Testis (tissue), 3 donors: ENCODE results near the gene ACTMAP. TPM values are rescaled to one million over a fixed set of nuclear protein-coding genes. Genes with fewer than 3 reads are reported as not detected.
A peak's percentile ranks its signal among the peaks of the same experiment; 100 is the strongest.
"Not testable (repeated sequence)": the region's sequence is repeated elsewhere in the genome, so short reads cannot be mapped to it uniquely, and the experiment has no call there.

ENCODE experiments used
- DNase-seq: peaks from one replicate; pipeline ENCODE4 v3.0.0-alpha.2; 2019
- H3K27ac ChIP-seq, 2 donors: fragments of 200-600 bp; sonication (generic); one replicate each; pipeline ENCODE4 v1.5.1; 2019
- H3K27me3 ChIP-seq: fragments of 200-600 bp; sonication (generic); one replicate; pipeline ENCODE4 v1.5.1; 2019
- H3K36me3 ChIP-seq: fragments of 200-600 bp; sonication (generic); one replicate; pipeline ENCODE4 v1.5.1; 2017; ENCODE audit warnings: low read depth; ENCODE audit errors: missing control alignments
- H3K4me1 ChIP-seq: fragments of 200-600 bp; sonication (generic); one replicate; pipeline ENCODE4 v1.5.1; 2019
- H3K4me3 ChIP-seq, 2 donors: fragments of 200-600 bp; sonication (generic); one replicate each; pipeline ENCODE4 v1.5.1; 2017 to 2019
- H3K9me3 ChIP-seq: fragments of 200-600 bp; sonication (generic); one replicate; pipeline ENCODE4 v1.5.1; 2017
- CTCF ChIP-seq, 3 experiments: fragments of 450-650 bp in 2 of 3; fragments of 200-600 bp in 1 of 3; sonication (generic) in 1 of 3; IDR thresholded peaks; one replicate each; pipeline ENCODE4 v1.5.1; 2016 to 2019; ENCODE audit warnings: antibody characterized with exemption in 3 of 3, mild to moderate bottlenecking in 2 of 3, moderate library complexity in 1 of 3
- POLR2A ChIP-seq: fragments of 450-650 bp; IDR thresholded peaks from one replicate; pipeline ENCODE4 v1.6.1; 2017; ENCODE audit warnings: antibody characterized with exemption, mild to moderate bottlenecking, moderate library complexity
- whole genome bisulfite sequencing, 2 donors: methylation state at CpG; one replicate each; pipeline ENCODE4 v1.1.5; 2018; 5-methylcytosine and 5-hydroxymethylcytosine counted together
- intact Hi-C: fragments of 100-400 bp; cut with DNase I; formaldehyde crosslinking; loops from one replicate; pipeline ENCODE4 v1.15.1; 2023; ENCODE audit warnings: low total_unique reads
- polyA plus RNA-seq: library from polyadenylated mRNA; stranded (reverse); fragments of 350-450 nt; fragmentation: Illumina TruSeq; extraction: RNeasy Lipid Tissue Mini Kit (QIAGEN cat#74804); gene quantifications from one replicate; pipeline ENCODE4 v1.2.3, GENCODE V29; 2014; ENCODE audit warnings: low read depth, low replicate concordance; ENCODE audit not compliant: insufficient read depth
- total RNA-seq, 2 donors: library from RNA; depleted of rRNA; stranded (reverse); fragments of >200 nt; gene quantifications; one replicate each; pipeline ENCODE4 v1.2.3, GENCODE V29; 2016

ACTMAP gene
- total and polyA plus RNA-seq, 3 donors from 2014 or later: 14.8 to 21.5 (median 17.7) TPM

GRCh38 chr19:40776932-40777644, 26.8 kb upstream of the ACTMAP start:
- 8 to 10% methylated on average over 13 of the region's 13 CpGs for WGBS, 2 donors
- H3K9me3 ChIP-seq: no peaks in the 10 kb centered on the region
- H3K27ac ChIP-seq: peak overlapping the region; percentile 95 to 96
- H3K4me3 ChIP-seq: peak overlapping the region; percentile 73 to 95
- intact Hi-C loops: no loop called here
- TF ChIP-seq CTCF (IDR thresholded peaks at IDR 0.05) (no peak), POLR2A (no peak)
- peaks cover 12% of the 10 kb centered on the region for H3K4me1 ChIP-seq
- H3K36me3 ChIP-seq: no peaks in the 10 kb centered on the region
- DNase-seq: peak; percentile 97
- H3K27me3 ChIP-seq: no peaks in the 10 kb centered on the region

- WGBS, 2 donors: 60 to 75% methylated on average over 7 of the region's 7 CpGs
- DNase-seq: no peak
- TF ChIP-seq CTCF (IDR thresholded peaks at IDR 0.05): no peak
- no peak for TF ChIP-seq POLR2A
- H3K4me3 ChIP-seq: no peak overlapping the region
- no peaks in the 10 kb centered on the region for H3K9me3 ChIP-seq
- intact Hi-C loops: no loop called here
- H3K27ac ChIP-seq: peak overlapping the region in 1 of 2 donors; percentile 95
- no peaks in the 10 kb centered on the region for H3K27me3 ChIP-seq
- no peaks in the 10 kb centered on the region for H3K36me3 ChIP-seq
- peaks cover 12% of the 10 kb centered on the region for H3K4me1 ChIP-seq
These were observed 26.1 kb upstream of the ACTMAP start for GRCh38 chr19:40776364-40776763.

GRCh38 chr19:40775632-40776022, 25.4 kb upstream of the ACTMAP start:
- peaks cover 12% of the 10 kb centered on the region for H3K4me1 ChIP-seq
- no peaks in the 10 kb centered on the region for H3K27me3 ChIP-seq
- H3K4me3 ChIP-seq: no peak overlapping the region
- no peaks in the 10 kb centered on the region for H3K36me3 ChIP-seq
- 82 to 87% methylated on average over 10 of the region's 10 CpGs for WGBS, 2 donors
- intact Hi-C loops: no loop called here
- H3K27ac ChIP-seq: no peak overlapping the region
- TF ChIP-seq POLR2A (no peak), CTCF (IDR thresholded peaks at IDR 0.05) (no peak)
- no peaks in the 10 kb centered on the region for H3K9me3 ChIP-seq
- no peak for DNase-seq

- 68 to 80% methylated on average over 9 of the region's 9 CpGs for WGBS, 2 donors
- H3K4me3 ChIP-seq: no peak within 1 kb of the TSS
- no peak for DNase-seq
- no peaks in the 10 kb centered on the region for H3K9me3 ChIP-seq
- no peak within 1 kb of the TSS for H3K27ac ChIP-seq
- no peak for TF ChIP-seq CTCF (IDR thresholded peaks at IDR 0.05)
- TF ChIP-seq POLR2A: no peak
- intact Hi-C loops: no loop called here
- no peaks in the 10 kb centered on the region for H3K36me3 ChIP-seq
- no peaks in the 10 kb centered on the region for H3K27me3 ChIP-seq
- H3K4me1 ChIP-seq: peaks cover 12% of the 10 kb centered on the region
These were observed 24.8 kb upstream of the ACTMAP start, which contains the start of gene MIA for GRCh38 chr19:40774916-40775631. Gene MIA, plus strand, starts transcription at chr19:40775521. Its CDS starts 22 bp downstream, at chr19:40775543.

GRCh38 chr19:40771101-40771862, 21.0 kb upstream of the ACTMAP start:
- H3K36me3 ChIP-seq, H3K9me3 ChIP-seq, H3K4me3 ChIP-seq, H3K27me3 ChIP-seq, H3K4me1 ChIP-seq, H3K27ac ChIP-seq, intact Hi-C loops: not testable (repeated sequence)
- 91 to 92% methylated on average over 10 of the region's 10 CpGs for WGBS, 2 donors
- peak; percentile 45 for DNase-seq
